Osteocyte (in vitro differentiated cells): ENCODE measurements around the gene CCDC93. TPM values are rescaled to one million over a fixed set of nuclear protein-coding genes. Genes with fewer than 3 reads are reported as not detected.

ENCODE experiments used
- DNase-seq: peaks from one replicate; pipeline ENCODE4 v3.0.0; 2021; ENCODE audit warnings: mixed read lengths; ENCODE audit not compliant: unreplicated experiment; ENCODE audit errors: extremely low spot score
- H3K27ac Mint-ChIP-seq: one replicate; pipeline ENCODE4 v1.8.0; 2021; ENCODE audit warnings: mild to moderate bottlenecking, mixed read lengths; ENCODE audit not compliant: unreplicated experiment
- H3K27me3 Mint-ChIP-seq: one replicate; pipeline ENCODE4 v1.8.0; 2021; ENCODE audit warnings: mixed read lengths; ENCODE audit not compliant: unreplicated experiment
- H3K36me3 Mint-ChIP-seq: one replicate; pipeline ENCODE4 v1.8.0; 2021; ENCODE audit warnings: mixed read lengths; ENCODE audit not compliant: unreplicated experiment
- H3K4me1 Mint-ChIP-seq: one replicate; pipeline ENCODE4 v1.8.0; 2021; ENCODE audit warnings: mixed read lengths; ENCODE audit not compliant: unreplicated experiment
- H3K4me3 Mint-ChIP-seq: one replicate; pipeline ENCODE4 v1.8.0; 2021; ENCODE audit warnings: mild to moderate bottlenecking, moderate library complexity, mixed read lengths; ENCODE audit not compliant: unreplicated experiment
- H3K9me3 Mint-ChIP-seq: one replicate; pipeline ENCODE4 v1.8.0; 2021; ENCODE audit warnings: mixed read lengths; ENCODE audit not compliant: unreplicated experiment
- CTCF ChIP-seq: fragments of 200-600 bp; sonication (generic); IDR thresholded peaks from 2 replicates; pipeline ENCODE4 v1.5.0; 2021; ENCODE audit warnings: antibody characterized with exemption, mild to moderate bottlenecking, moderate library complexity
- total RNA-seq: library from RNA; stranded (reverse); gene quantifications from 2 replicates; pipeline ENCODE4 v1.2.1, GENCODE V29; 2021

CCDC93 gene
- total RNA-seq, 1 donor from 2014 or later: 23.3 TPM

- TF ChIP-seq CTCF: no peak
- no peaks in the 10 kb centered on the region for H3K27me3 Mint-ChIP-seq
- no peak for DNase-seq
- no peaks in the 10 kb centered on the region for H3K9me3 Mint-ChIP-seq
- H3K36me3 Mint-ChIP-seq: peaks cover 56% of the 10 kb centered on the region
- no peak overlapping the region for H3K4me3 Mint-ChIP-seq
- H3K27ac Mint-ChIP-seq: peak overlapping the region; percentile 68
- H3K4me1 Mint-ChIP-seq: peaks cover 21% of the 10 kb centered on the region
Measured at GRCh38 chr2:117958186-117958585, 55.7 kb downstream of the CCDC93 start.

- H3K9me3 Mint-ChIP-seq: no peaks in the 10 kb centered on the region
- H3K4me3 Mint-ChIP-seq: no peak overlapping the region
- no peak overlapping the region for H3K27ac Mint-ChIP-seq
- H3K27me3 Mint-ChIP-seq: no peaks in the 10 kb centered on the region
- peaks cover 56% of the 10 kb centered on the region for H3K36me3 Mint-ChIP-seq
- DNase-seq: no peak
- H3K4me1 Mint-ChIP-seq: peaks cover 21% of the 10 kb centered on the region
- TF ChIP-seq CTCF: no peak
Measured at GRCh38 chr2:117957616-117958015, 56.3 kb downstream of the CCDC93 start.

GRCh38 chr2:117956036-117956796 lies 57.7 kb downstream of the CCDC93 start:
- Mint-ChIP-seq H3K36me3 (peaks cover 62% of the 10 kb centered on the region), H3K4me1 (peaks cover 21% of the 10 kb centered on the region), H3K4me3 (no peak overlapping the region), H3K27ac (no peak overlapping the region), H3K27me3 (no peaks in the 10 kb centered on the region), H3K9me3 (no peaks in the 10 kb centered on the region)
- TF ChIP-seq CTCF: no peak
- DNase-seq: no peak

- Mint-ChIP-seq H3K4me1 (peaks cover 13% of the 10 kb centered on the region), H3K9me3 (no peaks in the 10 kb centered on the region), H3K36me3 (peaks cover 68% of the 10 kb centered on the region), H3K4me3 (no peak overlapping the region), H3K27me3 (no peaks in the 10 kb centered on the region), H3K27ac (no peak overlapping the region)
- no peak for TF ChIP-seq CTCF
- DNase-seq: no peak
Measured at GRCh38 chr2:117953231-117953630, 60.6 kb downstream of the CCDC93 start.

- Mint-ChIP-seq H3K36me3 (peaks cover 67% of the 10 kb centered on the region), H3K27ac (no peak overlapping the region)
Measured at GRCh38 chr2:117952701-117953100, 61.2 kb downstream of the CCDC93 start.

More at GRCh38 chr2:117952701-117953100, 61.2 kb downstream of the CCDC93 start:
- Mint-ChIP-seq H3K4me3 (no peak overlapping the region), H3K9me3 (no peaks in the 10 kb centered on the region), H3K4me1 (peaks cover 8% of the 10 kb centered on the region), H3K27me3 (no peaks in the 10 kb centered on the region)
- no peak for TF ChIP-seq CTCF
- DNase-seq: no peak
